PC-3 (cell line): ENCODE data around the gene TMEM184B.

Source experiments
- EZH2 ChIP-seq: fragments of 300-600 bp; sonication (generic); IDR thresholded peaks from one replicate; pipeline ENCODE4 v1.6.1; 2017; ENCODE audit warnings: antibody characterized with exemption, mild to moderate bottlenecking, low read length; ENCODE audit not compliant: unreplicated experiment
- EZH2phosphoT487 ChIP-seq: fragments of 300-600 bp; sonication (generic); IDR thresholded peaks from 2 replicates; pipeline ENCODE4 v1.6.1; 2018; ENCODE audit warnings: mild to moderate bottlenecking, antibody characterized with exemption, low read length, borderline replicate concordance
- TF ChIP-seq, protein P1 (sequence below): fragments of 300-600 bp; sonication (generic); conservative IDR thresholded peaks from 2 replicates; pipeline ENCODE4 v1.5.1; 2017; ENCODE audit warnings: antibody characterized with exemption, low read depth, mild to moderate bottlenecking, low read length

DNA sequence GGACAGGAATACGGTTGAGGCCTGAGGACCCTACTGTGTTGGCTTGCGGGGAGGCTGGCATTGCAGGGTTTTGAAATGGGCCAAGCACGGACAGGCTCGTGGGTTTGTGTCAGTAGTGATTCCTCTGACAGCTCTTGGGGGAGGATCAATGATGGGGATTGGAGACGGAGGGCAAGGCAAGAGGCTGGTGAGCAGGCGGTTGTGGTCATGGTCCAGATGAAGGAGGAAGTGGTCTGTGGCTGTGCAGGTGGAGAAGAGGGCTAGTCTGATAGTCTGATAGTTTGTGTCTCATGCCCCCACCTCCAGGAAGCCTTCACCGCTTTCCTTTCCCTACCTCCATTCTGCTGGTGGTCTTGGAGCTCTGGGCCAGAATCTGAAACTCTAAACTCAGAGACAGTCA lies 68.0 kb downstream of the TMEM184B start:
- TF ChIP-seq, protein P1, sequence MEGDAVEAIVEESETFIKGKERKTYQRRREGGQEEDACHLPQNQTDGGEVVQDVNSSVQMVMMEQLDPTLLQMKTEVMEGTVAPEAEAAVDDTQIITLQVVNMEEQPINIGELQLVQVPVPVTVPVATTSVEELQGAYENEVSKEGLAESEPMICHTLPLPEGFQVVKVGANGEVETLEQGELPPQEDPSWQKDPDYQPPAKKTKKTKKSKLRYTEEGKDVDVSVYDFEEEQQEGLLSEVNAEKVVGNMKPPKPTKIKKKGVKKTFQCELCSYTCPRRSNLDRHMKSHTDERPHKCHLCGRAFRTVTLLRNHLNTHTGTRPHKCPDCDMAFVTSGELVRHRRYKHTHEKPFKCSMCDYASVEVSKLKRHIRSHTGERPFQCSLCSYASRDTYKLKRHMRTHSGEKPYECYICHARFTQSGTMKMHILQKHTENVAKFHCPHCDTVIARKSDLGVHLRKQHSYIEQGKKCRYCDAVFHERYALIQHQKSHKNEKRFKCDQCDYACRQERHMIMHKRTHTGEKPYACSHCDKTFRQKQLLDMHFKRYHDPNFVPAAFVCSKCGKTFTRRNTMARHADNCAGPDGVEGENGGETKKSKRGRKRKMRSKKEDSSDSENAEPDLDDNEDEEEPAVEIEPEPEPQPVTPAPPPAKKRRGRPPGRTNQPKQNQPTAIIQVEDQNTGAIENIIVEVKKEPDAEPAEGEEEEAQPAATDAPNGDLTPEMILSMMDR: no peak
- TF ChIP-seq EZH2 (no peak), EZH2phosphoT487 (no peak)
